Fibroblast of pulmonary artery (primary cell): Measurements from ENCODE around the gene HEXB.

Source experiments
- DNase-seq: peaks from one replicate; pipeline ENCODE4 v3.0.0-alpha.2; 2010; ENCODE audit warnings: low read depth
- H3K4me3 ChIP-seq: replicated peaks from 2 replicates; pipeline ENCODE4 v1.5.1; 2011; ENCODE audit warnings: low read depth, mild to moderate bottlenecking, control low read depth, low read length, moderate library complexity
- CTCF ChIP-seq: IDR thresholded peaks from 2 replicates; pipeline ENCODE4 v1.5.1; 2011; ENCODE audit warnings: mild to moderate bottlenecking, control low read depth, low read length, inconsistent platforms; ENCODE audit errors: missing control alignments

HEXB gene

GRCh38 chr5:74657165-74657564 is 27.9 kb upstream of the HEXB start:
- no peak for TF ChIP-seq CTCF
- no peak for DNase-seq

GRCh38 chr5:74659172-74659571 is 25.9 kb upstream of the HEXB start:
- H3K4me3 ChIP-seq = no peak overlapping the region
- DNase-seq = no peak
- no peak for TF ChIP-seq CTCF

More at GRCh38 chr5:74657165-74657564, 27.9 kb upstream of the HEXB start:
- H3K4me3 ChIP-seq = no peak overlapping the region

- DNase-seq = no peak
- no peak for TF ChIP-seq CTCF
- no peak overlapping the region for H3K4me3 ChIP-seq
Observed at GRCh38 chr5:74660140-74660539, 24.9 kb upstream of the HEXB start.

- no peak overlapping the region for H3K4me3 ChIP-seq
- DNase-seq = no peak
- TF ChIP-seq CTCF = no peak
Observed at GRCh38 chr5:74660873-74661272, 24.2 kb upstream of the HEXB start.

- DNase-seq = no peak
Observed at GRCh38 chr5:74664551-74664950, 20.5 kb upstream of the HEXB start.

GRCh38 chr5:74665273-74665672 is 19.8 kb upstream of the HEXB start:
- DNase-seq = peak; percentile 58
- no peak overlapping the region for H3K4me3 ChIP-seq
- no peak for TF ChIP-seq CTCF

More at GRCh38 chr5:74664551-74664950, 20.5 kb upstream of the HEXB start:
- no peak for TF ChIP-seq CTCF
- H3K4me3 ChIP-seq = no peak overlapping the region

- no peak overlapping the region for H3K4me3 ChIP-seq
- TF ChIP-seq CTCF = no peak
- DNase-seq = no peak
Observed at GRCh38 chr5:74665816-74666215, 19.2 kb upstream of the HEXB start.
